ENCODE results near the gene GAGE10.
"Not testable (repeated sequence)": the region's sequence is repeated elsewhere in the genome, so short reads cannot be mapped to it uniquely, and the experiment has no call there.

The GAGE10 gene

GRCh38 chrX:49276671-49277534 lies 26.5 kb upstream of the GAGE10 start:
- DNase-seq: no peak

- no peak for DNase-seq
Observed at GRCh38 chrX:49277535-49277830, 26.0 kb upstream of the GAGE10 start.

- DNase-seq: no peak
Observed at GRCh38 chrX:49278081-49278480, 25.4 kb upstream of the GAGE10 start.

- no peak for DNase-seq
Observed at GRCh38 chrX:49282647-49283011, 20.8 kb upstream of the GAGE10 start.

- DNase-seq: no peak
Observed at GRCh38 chrX:49284212-49284611, 19.2 kb upstream of the GAGE10 start.

GRCh38 chrX:49286136-49286535 lies 17.3 kb upstream of the GAGE10 start:
- no peak for DNase-seq

GRCh38 chrX:49286581-49286980 lies 16.9 kb upstream of the GAGE10 start:
- no peak for DNase-seq

GRCh38 chrX:49287665-49288064 lies 15.8 kb upstream of the GAGE10 start:
- no peak for DNase-seq

GRCh38 chrX:49290215-49290614 lies 13.2 kb upstream of the GAGE10 start:
- no peak for DNase-seq

GRCh38 chrX:49291615-49292337 lies 11.7 kb upstream of the GAGE10 start:
- DNase-seq: peak; percentile 17

- no peak for DNase-seq
Observed at GRCh38 chrX:49292400-49293362, 10.8 kb upstream of the GAGE10 start.

GRCh38 chrX:49299293-49299692 lies 4.2 kb upstream of the GAGE10 start:
- DNase-seq: not testable (repeated sequence)

GRCh38 chrX:49300703-49301102 lies 2.7 kb upstream of the GAGE10 start:
- no peak for DNase-seq

GRCh38 chrX:49307775-49308174 lies 4.3 kb downstream of the GAGE10 start:
- DNase-seq: not testable (repeated sequence)

GRCh38 chrX:49308604-49309269 lies 5.3 kb downstream of the GAGE10 start:
- DNase-seq: no peak

GRCh38 chrX:49309401-49309981 lies 6.0 kb downstream of the GAGE10 start:
- no peak for DNase-seq

- no peak for DNase-seq
Observed at GRCh38 chrX:49310371-49310770, 6.9 kb downstream of the GAGE10 start.

- no peak for DNase-seq
Observed at GRCh38 chrX:49312176-49312575, 8.7 kb downstream of the GAGE10 start.

- DNase-seq: no peak
Observed at GRCh38 chrX:49316085-49316484, 12.6 kb downstream of the GAGE10 start.

GRCh38 chrX:49321737-49322136 lies 18.3 kb downstream of the GAGE10 start, which contains the start of gene GAGE12J:
Gene GAGE12J, plus strand, starts transcription at chrX:49322037. Its CDS starts 1,157 bp downstream, at chrX:49323194.
- DNase-seq: not testable (repeated sequence)

GRCh38 chrX:49322266-49322665 lies 18.8 kb downstream of the GAGE10 start:
- not testable (repeated sequence) for DNase-seq

- not testable (repeated sequence) for DNase-seq
Observed at GRCh38 chrX:49323735-49324134, 20.3 kb downstream of the GAGE10 start.
